GM19455 (cell line): ENCODE results near the gene CCDC27.

Experiments
- ATAC-seq: cut with Tn5 transposase; IDR thresholded peaks from one replicate; pipeline ENCODE4 v1.9.1; 2021; ENCODE audit not compliant: unreplicated experiment

CCDC27 gene

GRCh38 chr1:3816331-3817137 is 64.3 kb downstream of the CCDC27 start:
- no peak for ATAC-seq

- ATAC-seq = no peak
These were observed 65.0 kb downstream of the CCDC27 start for GRCh38 chr1:3817138-3817740.

- ATAC-seq = no peak
These were observed 65.8 kb downstream of the CCDC27 start for GRCh38 chr1:3817821-3818597.

- ATAC-seq = no peak
These were observed 67.5 kb downstream of the CCDC27 start for GRCh38 chr1:3819771-3820200.

GRCh38 chr1:3820316-3820715 is 68.1 kb downstream of the CCDC27 start:
- ATAC-seq = no peak

GRCh38 chr1:3821004-3821403 is 68.8 kb downstream of the CCDC27 start:
- ATAC-seq = no peak
